Activated CD4-positive, alpha-beta T cell treated with anti-CD3 and anti-CD28 coated beads for 48 hours (primary cell): ENCODE results near the gene SYNGR4.

Source experiments
- DNase-seq: peaks from one replicate; pipeline ENCODE4 v3.0.0-alpha.2; 2020

SYNGR4 gene

GRCh38 chr19:48398375-48399235 lies 34.4 kb downstream of the SYNGR4 start:
- peak; percentile 93 for DNase-seq

- DNase-seq = peak; percentile 58
Measured at GRCh38 chr19:48400018-48400742, 36.0 kb downstream of the SYNGR4 start.

- DNase-seq = no peak
Measured at GRCh38 chr19:48401287-48401686, 37.1 kb downstream of the SYNGR4 start.

GRCh38 chr19:48403606-48404005 lies 39.4 kb downstream of the SYNGR4 start:
- DNase-seq = peak; percentile 57

DNA sequence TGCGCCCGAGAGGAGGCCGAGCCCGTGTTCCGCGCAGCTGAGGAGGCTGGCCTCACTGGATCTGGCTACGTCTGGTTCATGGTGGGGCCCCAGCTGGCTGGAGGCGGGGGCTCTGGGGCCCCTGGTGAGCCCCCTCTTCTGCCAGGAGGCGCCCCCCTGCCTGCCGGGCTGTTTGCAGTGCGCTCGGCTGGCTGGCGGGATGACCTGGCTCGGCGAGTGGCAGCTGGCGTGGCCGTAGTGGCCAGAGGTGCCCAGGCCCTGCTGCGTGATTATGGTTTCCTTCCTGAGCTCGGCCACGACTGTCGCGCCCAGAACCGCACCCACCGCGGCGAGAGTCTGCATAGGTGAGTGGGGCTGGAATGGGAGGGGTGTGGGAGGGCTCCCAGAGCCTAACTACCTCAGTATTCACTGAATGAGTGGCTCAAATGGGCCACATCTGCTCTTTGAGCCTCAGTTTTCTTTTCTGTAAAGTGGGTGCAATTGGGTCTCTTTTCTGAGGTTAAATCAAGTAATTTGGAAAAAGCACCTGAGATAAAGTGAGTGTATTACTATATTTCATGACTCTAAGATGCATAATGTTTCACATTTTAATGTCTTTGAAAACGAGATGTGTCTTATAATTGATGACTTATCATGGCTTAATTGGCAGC lies 41.0 kb downstream of the SYNGR4 start:
- DNase-seq = no peak

DNA sequence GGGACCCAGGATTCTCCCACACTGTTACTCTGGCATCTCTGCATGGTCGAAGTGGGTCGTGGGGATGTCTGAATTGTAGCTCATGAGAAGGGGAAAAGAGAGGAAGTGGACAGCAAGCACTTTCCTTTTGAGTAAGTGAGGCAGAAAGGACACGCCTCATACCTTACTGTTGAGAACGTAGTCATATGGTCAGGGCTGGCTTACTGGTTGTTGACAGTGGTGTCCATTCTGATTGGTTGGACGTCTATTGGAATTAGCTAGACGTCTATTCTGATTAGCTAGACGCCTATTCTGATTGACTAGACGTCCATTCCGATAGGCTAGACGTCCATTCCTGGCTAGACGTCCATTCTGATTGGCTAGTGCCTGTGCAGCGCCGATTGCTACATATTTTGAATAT lies 41.7 kb downstream of the SYNGR4 start:
- DNase-seq = no peak

- DNase-seq = no peak
Measured at GRCh38 chr19:48413879-48414587, 49.9 kb downstream of the SYNGR4 start.

DNA sequence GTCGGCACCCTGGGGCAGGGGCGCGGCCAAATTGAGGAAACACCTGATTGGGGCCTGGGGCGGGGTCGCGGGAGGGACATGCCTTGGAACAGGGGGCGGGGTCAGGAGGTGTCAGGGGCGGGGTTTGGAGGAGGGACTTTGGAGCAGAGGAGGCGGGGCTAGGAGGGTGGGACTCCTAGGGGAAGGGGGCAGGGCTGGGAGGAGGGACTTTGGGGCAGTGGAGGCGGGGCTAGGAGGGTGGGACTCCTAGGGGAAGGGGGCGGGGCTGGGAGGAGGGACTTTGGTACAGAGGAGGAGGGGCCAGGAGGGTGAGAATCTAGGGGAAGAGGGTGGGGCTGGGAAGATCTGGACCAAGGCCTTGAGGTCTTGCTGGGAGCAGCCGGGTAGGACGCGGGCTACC lies 51.2 kb downstream of the SYNGR4 start:
- DNase-seq = peak; percentile 91

GRCh38 chr19:48415806-48416221 lies 51.6 kb downstream of the SYNGR4 start:
- DNase-seq = no peak

GRCh38 chr19:48417421-48417820 lies 53.3 kb downstream of the SYNGR4 start:
- DNase-seq = no peak

GRCh38 chr19:48418317-48419064 lies 54.3 kb downstream of the SYNGR4 start:
- DNase-seq = peak; percentile 47

DNA sequence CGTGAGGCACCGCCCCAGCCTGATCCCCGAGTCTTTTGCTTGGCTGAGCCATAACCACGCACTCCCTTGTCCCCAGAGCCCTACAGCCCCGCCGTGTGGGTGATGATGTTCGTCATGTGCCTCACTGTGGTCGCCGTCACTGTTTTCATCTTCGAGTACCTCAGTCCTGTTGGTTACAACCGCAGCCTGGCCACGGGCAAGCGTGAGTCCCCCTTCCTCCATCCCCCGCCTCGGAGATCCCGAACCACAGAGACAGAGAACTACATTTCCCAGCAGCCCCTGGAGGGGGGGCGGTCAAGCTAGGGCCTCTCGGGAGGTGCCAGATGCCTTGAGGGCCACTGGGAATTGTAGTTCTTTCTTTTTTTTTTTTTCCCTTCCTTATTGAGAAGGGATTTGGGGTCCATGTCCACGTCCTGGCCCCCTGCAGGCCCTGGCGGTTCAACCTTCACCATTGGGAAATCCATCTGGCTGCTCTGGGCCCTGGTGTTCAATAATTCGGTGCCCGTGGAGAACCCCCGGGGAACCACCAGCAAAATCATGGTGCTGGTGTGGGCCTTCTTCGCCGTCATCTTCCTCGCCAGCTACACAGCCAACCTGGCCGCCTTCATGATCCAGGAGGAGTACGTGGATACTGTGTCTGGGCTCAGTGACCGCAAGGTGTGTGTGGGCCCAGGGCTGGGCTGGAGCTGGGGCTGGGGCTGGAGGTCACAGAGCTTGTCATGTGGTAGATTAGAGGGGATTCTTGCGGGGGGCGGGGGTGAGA lies 55.2 kb downstream of the SYNGR4 start:
- peak; percentile 85 for DNase-seq

DNA sequence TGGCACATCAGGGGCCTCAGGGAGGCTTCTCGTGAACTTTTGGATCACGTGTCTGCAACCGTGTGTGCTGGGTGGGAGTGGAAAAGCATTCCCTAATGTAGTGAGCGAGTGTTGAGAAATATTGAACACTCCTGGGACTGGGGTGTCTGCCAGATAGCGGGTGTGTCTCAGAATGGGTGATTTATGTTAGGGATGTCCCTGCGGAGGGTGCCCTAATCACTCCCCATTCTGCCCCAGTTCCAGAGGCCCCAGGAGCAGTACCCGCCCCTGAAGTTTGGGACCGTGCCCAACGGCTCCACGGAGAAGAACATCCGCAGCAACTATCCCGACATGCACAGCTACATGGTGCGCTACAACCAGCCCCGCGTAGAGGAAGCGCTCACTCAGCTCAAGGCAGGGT lies 57.4 kb downstream of the SYNGR4 start:
- no peak for DNase-seq

DNA sequence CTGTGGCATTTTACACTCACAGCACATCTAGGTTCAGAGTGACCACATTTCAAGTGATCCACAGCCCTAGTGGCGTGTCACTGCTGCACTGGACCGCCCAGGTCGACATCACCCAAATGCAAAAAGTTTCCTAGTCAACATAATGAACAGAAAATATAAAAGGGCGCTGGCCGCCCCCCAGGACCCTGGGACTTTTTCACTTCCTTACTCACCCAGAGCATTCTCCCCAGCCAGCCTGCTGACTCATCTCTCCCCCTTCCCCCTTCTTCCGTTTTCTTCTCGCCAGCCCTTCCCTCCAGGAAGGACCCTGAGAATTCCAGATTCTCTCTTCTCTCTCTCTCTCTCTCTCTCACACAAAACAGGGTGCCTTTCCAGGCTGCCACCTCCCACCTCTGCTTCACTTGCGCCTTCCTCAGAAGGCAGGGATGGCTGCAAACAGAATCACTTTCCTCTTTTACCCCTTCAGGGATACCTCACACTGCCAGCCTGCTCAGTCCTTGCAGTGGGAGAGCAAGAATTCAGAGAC lies 60.6 kb downstream of the SYNGR4 start:
- no peak for DNase-seq
